AG10803 (cell line): Measurements from ENCODE around the gene MTMR8.
"Not testable (repeated sequence)": the region's sequence is repeated elsewhere in the genome, so short reads cannot be mapped to it uniquely, and the experiment has no call there.

ENCODE experiments used
- DNase-seq: peaks from one replicate; pipeline ENCODE4 v3.0.0; 2010; ENCODE audit warnings: low read depth
- H3K4me3 ChIP-seq: 2 replicates; pipeline ENCODE4 v1.5.1; 2011; ENCODE audit warnings: mild to moderate bottlenecking, low read length, control low read depth
- TF ChIP-seq, protein P1 (sequence below): conservative IDR thresholded peaks from 2 replicates; pipeline ENCODE4 v1.5.1; 2011; ENCODE audit warnings: mild to moderate bottlenecking, low read length, control low read depth, inconsistent platforms

MTMR8 gene

DNA sequence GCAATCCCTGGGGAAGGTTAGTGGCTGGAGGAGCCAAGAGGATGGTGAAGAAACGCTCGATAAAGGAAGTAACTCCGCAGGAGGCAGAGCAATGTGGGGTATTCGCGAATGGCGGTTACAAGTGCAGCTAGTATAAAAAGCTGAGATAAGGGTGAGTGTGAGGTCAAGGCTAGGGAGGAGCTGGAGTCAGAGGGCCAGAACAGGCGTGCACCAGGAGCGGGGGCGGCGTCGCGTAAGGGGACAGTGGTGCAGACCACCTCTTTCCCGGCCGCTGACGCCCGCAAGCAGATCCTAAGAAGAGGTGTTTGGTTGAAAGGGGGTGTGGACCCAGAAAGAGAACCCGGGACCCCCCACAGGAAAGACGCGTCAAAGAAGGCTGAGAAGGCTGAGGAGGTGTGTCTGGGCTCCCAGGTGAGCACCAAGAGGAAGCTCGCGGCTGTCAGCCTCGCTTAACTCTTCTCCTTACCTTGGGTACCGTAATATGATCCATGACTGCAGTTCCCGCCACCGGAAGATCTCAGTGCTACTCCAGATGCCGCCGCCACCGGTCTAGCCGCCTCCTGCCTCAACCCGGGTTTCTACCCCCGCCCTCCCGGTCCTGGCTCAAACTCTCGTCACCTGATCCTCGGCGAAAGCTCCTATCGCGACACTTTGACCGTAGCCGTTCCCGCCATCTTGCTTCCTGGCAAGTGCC lies at the start of gene MTMR8:
MTMR8 (minus strand) TSS at position 579 of the 694 bp plus-strand sequence; CDS start at position 490, 89 bp downstream.
- H3K4me3 ChIP-seq = no peak within 1 kb of the TSS
- TF ChIP-seq, protein P1, sequence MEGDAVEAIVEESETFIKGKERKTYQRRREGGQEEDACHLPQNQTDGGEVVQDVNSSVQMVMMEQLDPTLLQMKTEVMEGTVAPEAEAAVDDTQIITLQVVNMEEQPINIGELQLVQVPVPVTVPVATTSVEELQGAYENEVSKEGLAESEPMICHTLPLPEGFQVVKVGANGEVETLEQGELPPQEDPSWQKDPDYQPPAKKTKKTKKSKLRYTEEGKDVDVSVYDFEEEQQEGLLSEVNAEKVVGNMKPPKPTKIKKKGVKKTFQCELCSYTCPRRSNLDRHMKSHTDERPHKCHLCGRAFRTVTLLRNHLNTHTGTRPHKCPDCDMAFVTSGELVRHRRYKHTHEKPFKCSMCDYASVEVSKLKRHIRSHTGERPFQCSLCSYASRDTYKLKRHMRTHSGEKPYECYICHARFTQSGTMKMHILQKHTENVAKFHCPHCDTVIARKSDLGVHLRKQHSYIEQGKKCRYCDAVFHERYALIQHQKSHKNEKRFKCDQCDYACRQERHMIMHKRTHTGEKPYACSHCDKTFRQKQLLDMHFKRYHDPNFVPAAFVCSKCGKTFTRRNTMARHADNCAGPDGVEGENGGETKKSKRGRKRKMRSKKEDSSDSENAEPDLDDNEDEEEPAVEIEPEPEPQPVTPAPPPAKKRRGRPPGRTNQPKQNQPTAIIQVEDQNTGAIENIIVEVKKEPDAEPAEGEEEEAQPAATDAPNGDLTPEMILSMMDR = no peak
- DNase-seq = no peak

DNA sequence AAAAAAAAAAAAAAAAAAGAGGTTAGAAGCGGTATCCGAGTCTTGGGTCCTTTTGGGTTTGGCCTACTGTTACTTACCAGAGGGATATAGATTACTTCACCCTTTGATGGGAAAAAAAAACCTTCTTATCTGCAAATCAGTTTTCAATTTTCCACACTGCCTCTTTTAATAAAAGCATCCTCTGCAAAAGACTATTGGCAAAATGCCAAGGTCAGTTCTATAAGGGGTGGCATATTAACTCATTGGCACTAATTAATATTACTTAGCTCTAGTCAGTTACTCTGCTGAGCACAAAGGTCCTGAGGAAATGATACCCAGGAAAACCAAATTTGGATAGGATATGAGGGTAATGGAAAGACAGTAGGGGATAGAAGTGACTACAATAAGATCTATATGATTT lies 44.3 kb upstream of the MTMR8 start:
- no peak overlapping the region for H3K4me3 ChIP-seq
- TF ChIP-seq, protein P1 = no peak
- DNase-seq = no peak

DNA sequence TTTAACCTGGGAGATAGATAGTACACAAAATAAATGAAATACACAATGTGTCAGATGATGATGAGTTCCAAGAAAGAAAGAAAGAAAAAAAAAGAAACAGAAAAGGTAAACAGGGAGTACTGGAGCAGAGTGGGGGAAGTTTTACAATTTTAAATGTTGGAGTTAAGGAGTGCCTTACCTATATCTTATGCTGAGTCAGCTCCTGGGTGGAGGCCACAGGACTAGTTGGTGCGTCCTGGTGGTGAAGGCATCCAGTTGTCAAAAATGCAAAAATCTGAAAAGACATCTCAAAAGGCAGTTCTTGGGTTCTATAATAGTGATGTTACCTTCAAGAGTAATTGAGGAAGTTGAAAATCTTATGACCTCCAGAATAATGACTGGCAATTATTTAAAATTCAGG lies 42.4 kb upstream of the MTMR8 start:
- no peak for DNase-seq
- TF ChIP-seq, protein P1 = no peak
- no peak overlapping the region for H3K4me3 ChIP-seq

DNA sequence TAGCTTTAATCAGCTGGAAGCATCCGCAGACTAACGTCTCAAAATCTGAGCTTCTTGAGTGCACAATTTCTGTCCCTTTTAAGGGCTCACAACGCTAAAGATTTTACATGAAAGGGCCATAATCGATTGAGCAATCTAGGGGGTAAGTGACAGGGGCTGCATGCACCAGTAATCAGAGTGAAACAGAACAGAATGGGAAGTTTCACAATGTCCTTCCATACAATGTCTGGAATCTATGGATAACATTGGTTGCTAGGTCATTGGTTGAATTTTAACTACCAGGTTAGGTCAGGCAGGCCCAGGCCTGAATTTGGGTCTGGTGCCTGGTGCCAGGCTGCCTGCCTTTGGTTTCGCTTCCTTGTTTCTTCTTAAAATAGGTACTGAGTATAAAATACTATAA lies 42.0 kb upstream of the MTMR8 start:
- H3K4me3 ChIP-seq = no peak overlapping the region
- TF ChIP-seq, protein P1 = no peak
- DNase-seq = no peak

DNA sequence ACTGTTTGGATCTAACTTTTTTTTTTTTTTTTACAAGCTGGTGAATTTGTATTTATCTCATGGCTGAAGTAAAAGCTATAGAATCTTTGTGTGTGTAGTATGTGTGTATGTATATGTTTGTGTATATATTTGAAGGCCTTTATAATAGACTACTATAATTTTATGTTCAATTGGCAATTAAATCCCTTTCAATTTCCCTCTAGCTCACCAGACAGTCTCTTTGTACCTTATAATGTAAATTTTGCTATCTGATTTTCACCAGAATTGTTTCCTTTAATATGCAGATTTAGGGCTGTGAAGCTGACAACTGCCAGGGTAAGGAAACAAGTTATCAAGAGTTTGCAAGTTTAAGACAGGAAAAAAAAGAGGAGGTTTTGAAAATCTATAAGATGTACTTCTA lies 33.1 kb upstream of the MTMR8 start:
- no peak overlapping the region for H3K4me3 ChIP-seq
- TF ChIP-seq, protein P1 = no peak
- no peak for DNase-seq

DNA sequence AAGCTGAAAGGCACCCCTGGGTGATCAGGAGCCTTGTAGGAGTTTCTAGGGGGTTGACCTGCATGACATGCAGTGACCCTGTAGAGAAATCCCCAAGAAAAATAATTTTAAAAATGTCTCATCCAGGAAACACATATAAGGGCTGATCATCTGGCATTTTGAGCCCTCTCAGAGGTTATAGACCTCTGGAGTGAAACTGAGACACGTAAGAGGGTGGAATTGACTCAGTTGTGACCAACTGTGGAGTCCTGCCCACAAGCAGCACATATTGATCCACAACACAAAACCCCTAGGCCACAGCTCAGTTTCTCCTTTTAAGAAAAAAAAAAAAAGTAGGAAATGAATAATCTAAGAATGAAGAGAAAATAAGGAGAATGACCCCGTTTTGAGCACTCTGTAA lies 32.5 kb upstream of the MTMR8 start:
- H3K4me3 ChIP-seq = no peak overlapping the region
- DNase-seq = no peak
- TF ChIP-seq, protein P1 = no peak

DNA sequence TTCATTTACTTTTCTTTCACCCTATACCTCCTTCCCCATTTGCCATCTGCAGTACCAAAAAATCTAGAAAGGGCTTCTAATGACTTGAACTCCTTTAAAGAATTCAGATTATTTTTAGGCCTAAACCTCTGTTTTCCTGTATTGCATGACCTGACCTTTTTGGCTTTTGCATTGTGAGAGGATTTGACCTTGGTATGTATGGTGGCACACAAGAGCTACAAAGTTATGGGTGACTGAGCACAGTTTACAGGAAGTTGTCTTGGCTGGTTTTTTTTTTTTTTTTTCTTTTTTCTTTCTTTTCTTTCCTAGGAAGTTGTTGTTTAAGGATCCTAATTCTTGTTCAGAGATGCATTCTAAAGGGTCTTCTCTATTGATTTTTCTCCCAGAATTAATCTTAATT lies 32.0 kb upstream of the MTMR8 start:
- no peak for DNase-seq
- TF ChIP-seq, protein P1 = no peak
- no peak overlapping the region for H3K4me3 ChIP-seq

DNA sequence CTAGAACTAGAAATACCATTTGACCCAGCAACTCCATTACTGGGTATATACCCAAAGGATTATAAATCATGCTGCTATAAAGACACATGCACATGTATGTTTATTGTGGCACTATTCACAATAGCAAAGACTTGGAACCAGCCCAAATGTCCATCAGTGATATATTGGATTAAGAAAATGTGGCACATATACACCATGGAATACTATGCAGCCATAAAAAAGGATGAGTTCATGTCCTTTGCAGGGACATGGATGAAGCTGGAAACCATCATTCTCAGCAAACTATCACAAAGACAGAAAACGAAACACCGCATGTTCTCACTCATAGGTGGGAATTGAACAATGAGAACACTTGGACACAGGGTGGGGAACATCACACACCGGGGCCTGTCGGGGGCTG lies 14.5 kb upstream of the MTMR8 start:
- H3K4me3 ChIP-seq, DNase-seq: not testable (repeated sequence)
